Mammary epithelial cell (primary cell): Measurements from ENCODE around the gene CELSR1.

Experiments used
- EZH2 ChIP-seq: IDR thresholded peaks from 2 replicates; pipeline ENCODE4 v1.6.1; 2012; ENCODE audit warnings: low read length, inconsistent platforms, borderline replicate concordance
- TF ChIP-seq, protein P1 (sequence below), 2 donors: IDR thresholded peaks in 1 of 2; conservative IDR thresholded peaks in 1 of 2; 2 replicates each; pipeline ENCODE4 v1.5.1; 2011 to 2012; ENCODE audit warnings: inconsistent platforms in 2 of 2, low read length in 2 of 2, mild to moderate bottlenecking in 2 of 2, control low read depth in 1 of 2, low read depth in 1 of 2; ENCODE audit not compliant: insufficient read depth in 1 of 2; ENCODE audit errors: extremely low read depth in 1 of 2

DNA sequence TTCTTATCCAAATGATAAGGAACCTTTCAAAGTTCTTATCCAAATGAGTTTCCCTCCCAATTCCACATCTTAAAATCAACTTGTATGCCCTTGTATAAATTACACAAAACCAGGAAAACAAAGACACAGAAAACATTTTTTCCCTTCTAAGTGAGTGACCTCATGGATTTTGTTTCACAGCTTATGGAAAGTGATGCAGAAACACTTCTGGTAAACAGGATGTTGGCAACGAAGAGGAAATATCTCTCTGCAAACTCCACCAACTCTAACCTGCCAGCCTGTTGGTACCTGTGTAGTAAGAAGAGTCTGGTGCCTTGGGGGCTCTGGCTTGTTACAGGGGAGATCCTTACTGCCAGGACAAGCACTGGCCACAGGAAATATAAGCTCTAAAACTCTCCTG lies 57.0 kb downstream of the CELSR1 start:
- TF ChIP-seq, protein P1, sequence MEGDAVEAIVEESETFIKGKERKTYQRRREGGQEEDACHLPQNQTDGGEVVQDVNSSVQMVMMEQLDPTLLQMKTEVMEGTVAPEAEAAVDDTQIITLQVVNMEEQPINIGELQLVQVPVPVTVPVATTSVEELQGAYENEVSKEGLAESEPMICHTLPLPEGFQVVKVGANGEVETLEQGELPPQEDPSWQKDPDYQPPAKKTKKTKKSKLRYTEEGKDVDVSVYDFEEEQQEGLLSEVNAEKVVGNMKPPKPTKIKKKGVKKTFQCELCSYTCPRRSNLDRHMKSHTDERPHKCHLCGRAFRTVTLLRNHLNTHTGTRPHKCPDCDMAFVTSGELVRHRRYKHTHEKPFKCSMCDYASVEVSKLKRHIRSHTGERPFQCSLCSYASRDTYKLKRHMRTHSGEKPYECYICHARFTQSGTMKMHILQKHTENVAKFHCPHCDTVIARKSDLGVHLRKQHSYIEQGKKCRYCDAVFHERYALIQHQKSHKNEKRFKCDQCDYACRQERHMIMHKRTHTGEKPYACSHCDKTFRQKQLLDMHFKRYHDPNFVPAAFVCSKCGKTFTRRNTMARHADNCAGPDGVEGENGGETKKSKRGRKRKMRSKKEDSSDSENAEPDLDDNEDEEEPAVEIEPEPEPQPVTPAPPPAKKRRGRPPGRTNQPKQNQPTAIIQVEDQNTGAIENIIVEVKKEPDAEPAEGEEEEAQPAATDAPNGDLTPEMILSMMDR (conservative IDR thresholded peaks at IDR 0.05 in 1 of 2, IDR thresholded peaks at IDR 0.05 in 1 of 2; ENCODE audit: extremely low read depth in 1 of 2, insufficient read depth in 1 of 2, low read depth in 1 of 2, low read length in 2 of 2) = no peak
- no peak for TF ChIP-seq EZH2
